Fibroblast of pulmonary artery (primary cell): ENCODE measurements around the gene PKHD1.

Experiments used
- DNase-seq: peaks from one replicate; pipeline ENCODE4 v3.0.0-alpha.2; 2010; ENCODE audit warnings: low read depth
- H3K4me3 ChIP-seq: replicated peaks from 2 replicates; pipeline ENCODE4 v1.5.1; 2011; ENCODE audit warnings: low read depth, mild to moderate bottlenecking, control low read depth, low read length, moderate library complexity
- TF ChIP-seq, protein P1 (sequence below): IDR thresholded peaks from 2 replicates; pipeline ENCODE4 v1.5.1; 2011; ENCODE audit warnings: mild to moderate bottlenecking, control low read depth, low read length, inconsistent platforms; ENCODE audit errors: missing control alignments

Gene PKHD1

DNA sequence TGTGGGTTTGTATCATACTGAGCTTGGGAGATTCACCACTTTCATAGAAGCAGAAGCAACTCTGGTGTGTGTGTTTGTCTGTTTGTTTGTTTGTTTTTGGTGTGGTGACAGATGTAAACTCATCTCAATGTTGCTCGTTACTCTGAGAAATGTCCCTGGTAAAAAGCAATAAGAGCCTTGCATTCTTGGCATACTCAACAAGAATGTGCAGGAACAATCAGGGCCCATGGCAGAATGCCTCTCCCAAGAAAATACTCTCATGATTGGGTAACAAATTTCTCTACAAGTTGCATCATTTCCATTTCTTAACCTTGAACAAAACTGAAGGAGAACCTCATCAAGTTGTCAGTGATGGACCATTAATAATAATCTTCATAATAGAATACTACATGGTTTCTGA lies 43.0 kb upstream of the PKHD1 start:
- H3K4me3 ChIP-seq: no peak overlapping the region
- DNase-seq: no peak
- TF ChIP-seq, protein P1, sequence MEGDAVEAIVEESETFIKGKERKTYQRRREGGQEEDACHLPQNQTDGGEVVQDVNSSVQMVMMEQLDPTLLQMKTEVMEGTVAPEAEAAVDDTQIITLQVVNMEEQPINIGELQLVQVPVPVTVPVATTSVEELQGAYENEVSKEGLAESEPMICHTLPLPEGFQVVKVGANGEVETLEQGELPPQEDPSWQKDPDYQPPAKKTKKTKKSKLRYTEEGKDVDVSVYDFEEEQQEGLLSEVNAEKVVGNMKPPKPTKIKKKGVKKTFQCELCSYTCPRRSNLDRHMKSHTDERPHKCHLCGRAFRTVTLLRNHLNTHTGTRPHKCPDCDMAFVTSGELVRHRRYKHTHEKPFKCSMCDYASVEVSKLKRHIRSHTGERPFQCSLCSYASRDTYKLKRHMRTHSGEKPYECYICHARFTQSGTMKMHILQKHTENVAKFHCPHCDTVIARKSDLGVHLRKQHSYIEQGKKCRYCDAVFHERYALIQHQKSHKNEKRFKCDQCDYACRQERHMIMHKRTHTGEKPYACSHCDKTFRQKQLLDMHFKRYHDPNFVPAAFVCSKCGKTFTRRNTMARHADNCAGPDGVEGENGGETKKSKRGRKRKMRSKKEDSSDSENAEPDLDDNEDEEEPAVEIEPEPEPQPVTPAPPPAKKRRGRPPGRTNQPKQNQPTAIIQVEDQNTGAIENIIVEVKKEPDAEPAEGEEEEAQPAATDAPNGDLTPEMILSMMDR: no peak

DNA sequence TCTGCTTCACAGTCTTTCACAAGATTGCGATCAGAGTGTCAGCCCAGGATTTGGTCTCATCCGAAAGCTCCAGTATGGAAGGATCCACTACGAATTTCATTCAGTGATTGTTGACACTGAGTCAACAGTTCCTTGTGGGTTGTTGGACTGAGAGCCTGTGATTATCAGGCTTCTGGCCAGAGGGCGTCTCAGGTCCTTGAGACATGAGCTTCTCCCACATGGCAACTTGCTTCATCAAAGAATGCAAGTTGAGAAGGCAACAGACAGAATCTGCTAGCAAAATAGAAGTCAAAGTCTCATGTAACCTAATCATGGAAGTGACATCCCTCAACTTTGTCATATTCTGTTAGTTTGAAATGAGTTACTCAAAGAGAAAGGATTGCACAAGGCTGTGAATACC lies 40.5 kb upstream of the PKHD1 start:
- DNase-seq: no peak
- no peak overlapping the region for H3K4me3 ChIP-seq
- TF ChIP-seq, protein P1: no peak

DNA sequence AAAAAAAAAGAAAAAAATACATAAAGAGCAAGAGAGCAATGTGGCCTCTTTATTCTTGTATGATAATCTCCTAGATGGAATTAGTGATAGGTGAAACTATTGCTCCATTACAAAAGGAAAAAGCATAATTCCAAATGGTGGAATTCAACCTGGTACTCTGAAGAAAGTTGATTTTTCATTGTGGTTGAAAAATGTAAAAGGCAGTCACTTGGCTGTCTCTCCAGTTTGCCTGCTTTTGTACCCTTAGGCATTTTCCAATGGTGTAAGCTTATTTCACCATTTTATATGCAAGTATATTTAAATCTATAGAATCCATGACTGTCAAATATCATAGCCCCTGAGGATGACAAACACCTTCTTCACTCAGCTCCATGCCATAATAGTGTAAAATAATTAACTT lies 38.8 kb upstream of the PKHD1 start:
- no peak overlapping the region for H3K4me3 ChIP-seq
- TF ChIP-seq, protein P1: no peak
- DNase-seq: no peak

DNA sequence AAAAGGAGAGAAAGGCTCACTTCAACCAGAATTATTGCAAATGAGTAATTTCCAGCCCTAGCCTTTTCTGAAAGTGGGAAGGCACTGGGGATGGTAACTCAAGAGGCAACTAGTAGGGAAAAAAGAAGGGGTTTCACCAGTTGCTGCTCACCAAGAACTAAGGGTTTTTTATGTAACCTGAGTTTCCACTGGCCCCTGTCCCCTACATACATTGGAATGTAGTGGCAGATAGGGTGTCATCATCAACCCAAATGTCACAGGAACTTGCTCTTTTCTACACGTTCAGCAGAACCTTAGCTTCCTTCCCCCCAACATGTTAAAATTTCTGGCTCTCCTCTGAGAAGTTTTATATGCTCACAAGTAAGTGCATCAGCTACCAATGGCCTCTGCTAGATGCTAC lies 38.2 kb upstream of the PKHD1 start:
- TF ChIP-seq, protein P1: no peak
- H3K4me3 ChIP-seq: no peak overlapping the region
- no peak for DNase-seq

DNA sequence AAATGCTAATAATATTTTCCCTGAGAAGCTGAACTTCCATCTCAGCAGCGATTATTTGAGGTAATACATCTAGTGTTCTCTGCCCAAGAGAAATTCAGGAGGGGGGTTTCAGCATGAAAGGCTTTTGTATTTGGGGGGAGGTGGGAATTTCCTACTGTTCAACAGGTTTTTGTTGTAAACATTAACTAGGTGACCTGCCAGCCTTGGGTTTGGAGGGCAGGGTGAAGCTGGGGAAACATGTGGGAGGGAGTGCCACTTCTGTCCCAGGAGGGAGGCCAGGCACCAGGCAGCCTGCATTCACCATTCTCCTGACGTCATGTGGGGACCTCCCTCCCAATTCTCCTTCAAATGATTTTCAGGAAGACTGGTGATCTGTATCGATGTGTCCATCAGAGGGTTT lies 37.7 kb upstream of the PKHD1 start:
- H3K4me3 ChIP-seq: no peak overlapping the region
- TF ChIP-seq, protein P1: no peak
- DNase-seq: no peak

DNA sequence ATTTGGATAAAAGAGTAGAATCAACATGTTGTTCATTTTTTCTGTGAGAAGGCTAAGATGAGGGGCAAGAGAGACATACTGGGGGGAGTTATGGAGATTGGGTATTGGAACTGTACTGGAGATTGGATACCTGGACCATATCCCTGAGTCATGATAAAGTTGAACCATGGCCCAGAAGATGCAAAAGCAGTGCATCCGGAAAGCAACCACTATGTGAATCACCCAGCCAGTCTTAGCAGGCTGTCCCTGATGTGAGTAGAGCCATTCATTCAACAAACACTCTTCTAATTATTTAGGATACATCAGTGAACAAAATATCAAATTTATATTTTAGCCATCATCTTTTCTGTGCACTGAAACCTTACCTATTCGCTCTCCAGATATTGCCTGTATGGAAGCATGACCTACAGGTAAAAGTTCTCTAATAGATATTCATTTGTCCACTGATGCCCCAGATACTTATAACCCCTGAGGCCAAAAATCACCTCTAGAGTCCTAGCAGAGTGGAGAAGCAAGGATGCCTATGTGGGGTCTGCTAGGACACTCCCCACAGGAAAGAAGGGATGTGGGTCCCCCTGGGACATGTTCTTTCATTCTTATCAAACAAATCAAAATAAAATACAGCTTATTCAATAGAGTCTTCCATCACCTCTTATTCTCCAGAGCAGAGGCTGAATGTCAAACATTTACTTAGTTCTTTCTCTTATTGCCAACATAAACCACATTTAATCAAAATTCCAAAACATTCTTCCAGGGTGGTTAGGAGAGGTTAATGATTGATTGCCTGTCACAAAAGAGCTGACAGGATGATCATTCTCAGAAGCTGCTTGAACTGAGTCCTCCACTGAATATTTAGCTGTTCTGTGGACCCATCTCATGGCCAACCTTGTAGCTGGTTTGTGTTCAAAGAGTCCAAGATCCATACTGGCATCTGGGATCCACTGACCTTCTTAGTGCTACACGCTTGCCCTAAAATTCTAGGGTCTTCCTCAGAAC lies 37.0 kb upstream of the PKHD1 start:
- no peak overlapping the region for H3K4me3 ChIP-seq
- TF ChIP-seq, protein P1: no peak
- DNase-seq: no peak
